Liver (tissue), 9 donors: ENCODE measurements around the gene CEP63. TPM values are rescaled to one million over a fixed set of nuclear protein-coding genes. Genes with fewer than 3 reads are reported as not detected.
A peak's percentile ranks its signal among the peaks of the same experiment; 100 is the strongest.

ENCODE experiments used
- DNase-seq: peaks from one replicate; pipeline ENCODE4 v3.0.0-alpha.2; 2017; ENCODE audit warnings: low spot score
- H3K27ac ChIP-seq, 2 donors: one replicate each; pipeline ENCODE4 v1.7.0; 2013; ENCODE audit warnings: inconsistent platforms in 2 of 2, low read length in 2 of 2, control low read depth in 1 of 2, low read depth in 1 of 2, mild to moderate bottlenecking in 1 of 2
- H3K27me3 ChIP-seq, 4 donors: one replicate each; pipeline versions ENCODE4 v1.6.1 to v1.7.0; 2013; ENCODE audit warnings: low read length in 3 of 4, inconsistent platforms in 1 of 4, mild to moderate bottlenecking in 1 of 4, moderate library complexity in 1 of 4; ENCODE audit not compliant: control insufficient read depth in 4 of 4, insufficient read depth in 4 of 4
- H3K36me3 ChIP-seq, 4 donors: one replicate each; pipeline versions ENCODE4 v1.6.1 to v1.7.0; 2013; ENCODE audit warnings: low read length in 3 of 4, mild to moderate bottlenecking in 3 of 4, low read depth in 1 of 4, moderate library complexity in 1 of 4; ENCODE audit not compliant: control insufficient read depth in 4 of 4, insufficient read depth in 3 of 4
- H3K4me1 ChIP-seq, 4 donors: one replicate each; pipeline versions ENCODE4 v1.6.1 to v1.7.0; 2013; ENCODE audit warnings: low read length in 3 of 4, mild to moderate bottlenecking in 3 of 4, moderate library complexity in 1 of 4; ENCODE audit not compliant: control insufficient read depth in 4 of 4, insufficient read depth in 4 of 4
- H3K4me3 ChIP-seq, 3 donors: one replicate each; pipeline versions ENCODE4 v1.6.1 to v1.7.0; 2013; ENCODE audit warnings: low read length in 3 of 3, control low read depth in 1 of 3, low read depth in 1 of 3, mild to moderate bottlenecking in 1 of 3
- H3K9ac ChIP-seq, 2 donors: one replicate each; pipeline ENCODE4 v1.7.0; 2013; ENCODE audit warnings: low read length in 2 of 2, mild to moderate bottlenecking in 2 of 2, moderate library complexity in 2 of 2, control low read depth in 1 of 2, low read depth in 1 of 2
- H3K9me3 ChIP-seq, 4 donors: one replicate each; pipeline versions ENCODE4 v1.6.1 to v1.7.0; 2013; ENCODE audit warnings: low read length in 3 of 4; ENCODE audit not compliant: control insufficient read depth in 4 of 4
- CTCF ChIP-seq: fragments of 150-350 bp; IDR thresholded peaks from 2 replicates; pipeline ENCODE4 v1.5.1; 2017; ENCODE audit warnings: improper control_type of control experiment, low read depth, low read length; ENCODE audit not compliant: missing input control
- EGR1 ChIP-seq, 2 donors: IDR thresholded peaks; 2 replicates each; pipeline ENCODE4 v1.6.1; 2016 to 2018; ENCODE audit warnings: antibody characterized with exemption in 2 of 2, low read depth in 2 of 2
- FOXA1 ChIP-seq: IDR thresholded peaks from 2 replicates; pipeline ENCODE4 v1.6.1; 2016; ENCODE audit warnings: antibody characterized with exemption
- FOXA2 ChIP-seq: IDR thresholded peaks from 2 replicates; pipeline ENCODE4 v1.6.1; 2016; ENCODE audit warnings: antibody characterized with exemption
- GABPA ChIP-seq, 2 donors: IDR thresholded peaks in 1 of 2; conservative IDR thresholded peaks in 1 of 2; 2 replicates each; pipeline ENCODE4 v1.6.1; 2016; ENCODE audit warnings: antibody characterized with exemption in 2 of 2, mild to moderate bottlenecking in 1 of 2, moderate library complexity in 1 of 2
- HNF4A ChIP-seq, 2 donors: conservative IDR thresholded peaks; 2 replicates each; pipeline ENCODE4 v1.6.1; 2016; ENCODE audit warnings: antibody characterized with exemption in 2 of 2, mild to moderate bottlenecking in 2 of 2
- JUND ChIP-seq, 2 donors: IDR thresholded peaks; 2 replicates each; pipeline ENCODE4 v1.6.1; 2016; ENCODE audit warnings: antibody characterized with exemption in 2 of 2
- NR2F2 ChIP-seq: IDR thresholded peaks from 2 replicates; pipeline ENCODE4 v1.6.1; 2016; ENCODE audit warnings: antibody characterized with exemption
- RAD21 ChIP-seq, 2 donors: IDR thresholded peaks; 2 replicates each; pipeline ENCODE4 v1.6.1; 2016; ENCODE audit warnings: antibody characterized with exemption in 2 of 2, mild to moderate bottlenecking in 2 of 2
- REST ChIP-seq: IDR thresholded peaks from 2 replicates; pipeline ENCODE4 v1.6.1; 2016; ENCODE audit warnings: antibody characterized with exemption, mild to moderate bottlenecking
- RXRA ChIP-seq, 2 donors: IDR thresholded peaks; 2 replicates each; pipeline ENCODE4 v1.6.1; 2017 to 2018; ENCODE audit warnings: antibody characterized with exemption in 2 of 2, mild to moderate bottlenecking in 1 of 2
- SP1 ChIP-seq: IDR thresholded peaks from 2 replicates; pipeline ENCODE4 v1.6.1; 2018; ENCODE audit warnings: antibody characterized with exemption, mild to moderate bottlenecking
- TAF1 ChIP-seq: conservative IDR thresholded peaks from 2 replicates; pipeline ENCODE4 v1.6.1; 2016; ENCODE audit warnings: antibody characterized with exemption, mild to moderate bottlenecking
- YY1 ChIP-seq: IDR thresholded peaks from 2 replicates; pipeline ENCODE4 v1.6.1; 2016; ENCODE audit warnings: antibody characterized with exemption, mild to moderate bottlenecking
- ZBTB33 ChIP-seq: IDR thresholded peaks from 2 replicates; pipeline ENCODE4 v1.6.1; 2016; ENCODE audit warnings: antibody characterized with exemption
- WGBS: extraction: QIAGEN DNeasy Blood & Tissue Kit; methylation state at CpG from one replicate; pipeline ENCODE4 v1.1.7; 2013; 5-methylcytosine and 5-hydroxymethylcytosine counted together
- polyA plus RNA-seq, 2 donors: library from polyadenylated mRNA; stranded (reverse) in 1 of 2; unstranded in 1 of 2; fragments of 200-250 nt in 1 of 2; fragments of >200 nt in 1 of 2; fragmentation: Nextera tagmentation in 1 of 2; extraction: Ambion mirVana in 1 of 2; gene quantifications; one replicate each; pipeline versions ENCODE4 v1.2.1 to v1.2.3, GENCODE V29; 2013 to 2015
- total RNA-seq, 2 donors: library from RNA; depleted of rRNA; stranded (reverse); fragments of >200 nt; gene quantifications; one replicate each; pipeline ENCODE4 v1.2.3, GENCODE V29; 2014
- donor health status: healthy.
- donor health status: healthy.
- donor health status: healthy.
- donor health status: healthy.
- donor health status: healthy.

The CEP63 gene
- total and polyA plus RNA-seq, 4 donors, result 8.1 to 16.1 (median 12.7) TPM

GRCh38 chr3:134622806-134623365, 137.0 kb downstream of the CEP63 start:
- Histone ChIP-seq H3K9ac (no peak overlapping the region), H3K36me3 (no peaks in the 10 kb centered on the region), H3K9me3 (no peaks in the 10 kb centered on the region), H3K4me3 (no peak overlapping the region), H3K27me3 (no peaks in the 10 kb centered on the region), H3K4me1 (peaks cover 0 to 2% (median 0%) of the 10 kb centered on the region in 4 donors), H3K27ac (no peak overlapping the region)
- WGBS, result 43% methylated on average over 5 of the region's 5 CpGs
- TF ChIP-seq FOXA1 (no peak), SP1 (peak; percentile 19), FOXA2 (no peak), ZBTB33 (no peak), RAD21 (IDR thresholded peaks at IDR 0.05) (no peak), RXRA (IDR thresholded peaks at IDR 0.05) (no peak), GABPA (IDR thresholded peaks at IDR 0.05 in 1 of 2, conservative IDR thresholded peaks at IDR 0.05 in 1 of 2) (no peak), YY1 (no peak), HNF4A (conservative IDR thresholded peaks at IDR 0.05) (peak; percentile 34 to 67)
- DNase-seq, result peak; percentile 33

- DNase-seq, result peak; percentile 16
- H3K36me3 ChIP-seq, result no peaks in the 10 kb centered on the region
- H3K27me3 ChIP-seq, result no peaks in the 10 kb centered on the region
- H3K9ac ChIP-seq, result no peak overlapping the region
- 95% methylated on average over 7 of the region's 7 CpGs for WGBS
- H3K4me1 ChIP-seq, result peaks cover 0 to 2% (median 0%) of the 10 kb centered on the region in 4 donors
- no peaks in the 10 kb centered on the region for H3K9me3 ChIP-seq
- TF ChIP-seq REST (no peak), GABPA (IDR thresholded peaks at IDR 0.05 in 1 of 2, conservative IDR thresholded peaks at IDR 0.05 in 1 of 2) (no peak), EGR1 (IDR thresholded peaks at IDR 0.05; ENCODE audit: low read depth in 2 of 2) (no peak), TAF1 (no peak), NR2F2 (no peak), FOXA2 (no peak), JUND (IDR thresholded peaks at IDR 0.05) (no peak), RXRA (IDR thresholded peaks at IDR 0.05) (no peak), CTCF (no peak), SP1 (no peak)
- H3K4me3 ChIP-seq, result no peak overlapping the region
- H3K27ac ChIP-seq, result no peak overlapping the region
These were observed 137.9 kb downstream of the CEP63 start for GRCh38 chr3:134623615-134624245.

Other genes with a start within 250 kb of the CEP63 start
- 10 to 100 TPM; 20.5 to 36.1 TPM for gene RYK, start 235.2 kb upstream of the CEP63 start, total RNA-seq
- gene RYK, start 235.2 kb upstream of the CEP63 start, polyA plus RNA-seq, result 10 to 100 TPM in 1 of 2 donors, 1 to 10 TPM in 1; 7.5 to 10.0 TPM
- gene AMOTL2, start 111.6 kb upstream of the CEP63 start, total RNA-seq, result 10 to 100 TPM in 1 of 2 donors, 1 to 10 TPM in 1; 5.0 to 16.7 TPM
- gene AMOTL2, start 111.6 kb upstream of the CEP63 start, polyA plus RNA-seq, result 10 to 100 TPM in 1 of 2 donors, 1 to 10 TPM in 1; 4.2 to 13.8 TPM
- gene ANAPC13, start 72 bp upstream of the CEP63 start, total RNA-seq, result 10 to 100 TPM; 20.9 to 30.2 TPM
- gene ANAPC13, start 72 bp upstream of the CEP63 start, polyA plus RNA-seq, result 10 to 100 TPM; 46.2 to 80.9 TPM
- gene KY, start 165.0 kb downstream of the CEP63 start, total RNA-seq, result under 1 TPM; 0.05 to 0.08 TPM
- not detected for gene KY, start 165.0 kb downstream of the CEP63 start, polyA plus RNA-seq